LNCaP clone FGC (cell line): Measurements from ENCODE around the gene PEX5L.

ENCODE experiments used
- DNase-seq: peaks from one replicate; pipeline ENCODE4 v3.0.0-alpha.2; 2011; ENCODE audit warnings: low read depth
- H3K4me3 ChIP-seq: 2 replicates; pipeline ENCODE4 v1.5.1; 2011; ENCODE audit warnings: mild to moderate bottlenecking, low read depth, low read length, control low read depth
- TF ChIP-seq, protein P1 (sequence below): IDR thresholded peaks from 2 replicates; pipeline ENCODE4 v1.5.1; 2012; ENCODE audit warnings: mild to moderate bottlenecking; ENCODE audit not compliant: control insufficient read depth, insufficient read depth; ENCODE audit errors: extremely low read depth

Gene PEX5L

DNA sequence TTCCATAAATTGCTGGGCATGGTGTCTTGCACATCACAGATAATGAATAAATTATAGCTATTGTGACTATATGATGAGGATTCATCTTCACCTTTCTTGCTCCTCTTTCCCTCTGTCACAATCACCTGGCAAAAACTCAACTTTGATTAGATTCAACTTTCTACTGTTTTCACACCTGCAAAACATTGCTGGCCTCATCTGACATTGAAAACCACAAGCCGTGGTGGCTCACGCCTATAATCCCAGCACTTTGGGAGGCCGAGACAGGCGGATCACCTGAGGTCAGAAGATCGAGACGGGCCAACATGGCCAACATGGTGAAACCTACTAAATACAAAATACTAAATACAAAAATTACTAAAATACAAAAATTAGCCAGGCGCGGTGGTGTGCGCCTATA is 12.7 kb upstream of the PEX5L start:
- TF ChIP-seq, protein P1, sequence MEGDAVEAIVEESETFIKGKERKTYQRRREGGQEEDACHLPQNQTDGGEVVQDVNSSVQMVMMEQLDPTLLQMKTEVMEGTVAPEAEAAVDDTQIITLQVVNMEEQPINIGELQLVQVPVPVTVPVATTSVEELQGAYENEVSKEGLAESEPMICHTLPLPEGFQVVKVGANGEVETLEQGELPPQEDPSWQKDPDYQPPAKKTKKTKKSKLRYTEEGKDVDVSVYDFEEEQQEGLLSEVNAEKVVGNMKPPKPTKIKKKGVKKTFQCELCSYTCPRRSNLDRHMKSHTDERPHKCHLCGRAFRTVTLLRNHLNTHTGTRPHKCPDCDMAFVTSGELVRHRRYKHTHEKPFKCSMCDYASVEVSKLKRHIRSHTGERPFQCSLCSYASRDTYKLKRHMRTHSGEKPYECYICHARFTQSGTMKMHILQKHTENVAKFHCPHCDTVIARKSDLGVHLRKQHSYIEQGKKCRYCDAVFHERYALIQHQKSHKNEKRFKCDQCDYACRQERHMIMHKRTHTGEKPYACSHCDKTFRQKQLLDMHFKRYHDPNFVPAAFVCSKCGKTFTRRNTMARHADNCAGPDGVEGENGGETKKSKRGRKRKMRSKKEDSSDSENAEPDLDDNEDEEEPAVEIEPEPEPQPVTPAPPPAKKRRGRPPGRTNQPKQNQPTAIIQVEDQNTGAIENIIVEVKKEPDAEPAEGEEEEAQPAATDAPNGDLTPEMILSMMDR: no peak
- H3K4me3 ChIP-seq: no peak overlapping the region
- DNase-seq: no peak

DNA sequence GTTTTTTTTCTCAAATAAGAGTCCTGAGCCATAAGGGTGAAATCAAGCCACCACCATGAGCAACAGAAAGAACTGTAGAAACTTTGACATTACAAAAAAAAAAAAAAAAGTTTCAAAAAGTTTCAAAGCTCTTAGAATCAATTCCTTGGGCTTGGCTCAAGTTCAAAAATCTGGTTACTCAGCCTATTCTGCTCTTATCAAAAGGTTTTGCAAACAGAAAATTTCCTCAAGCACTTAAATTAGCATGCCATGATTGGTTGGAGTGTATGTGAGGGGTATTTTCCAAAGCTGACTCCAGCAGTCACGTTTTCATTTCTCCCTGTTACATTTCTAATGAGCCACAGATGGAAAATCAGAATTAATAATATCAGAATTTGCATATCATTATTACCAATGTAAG is 12.1 kb upstream of the PEX5L start:
- TF ChIP-seq, protein P1: no peak
- DNase-seq: no peak
- H3K4me3 ChIP-seq: no peak overlapping the region

DNA sequence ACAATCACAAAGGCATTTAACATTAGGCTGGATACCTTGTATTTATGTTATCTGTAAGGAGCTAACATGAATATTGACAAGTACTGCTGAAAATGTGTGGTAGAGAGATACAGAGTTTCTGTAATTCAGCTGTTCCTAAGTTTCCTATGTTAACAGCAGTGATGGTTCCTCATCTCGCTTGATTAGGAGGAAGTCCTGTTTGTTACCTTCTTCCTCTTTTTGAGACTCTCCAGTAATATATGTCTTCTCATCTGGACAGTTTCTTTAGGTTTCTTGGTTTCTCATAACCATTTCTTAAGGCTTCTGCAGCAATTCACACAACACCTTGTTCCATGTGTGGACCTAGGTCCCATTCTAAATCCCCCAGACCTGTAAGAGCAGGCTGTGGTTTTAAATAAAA is 11.4 kb upstream of the PEX5L start:
- H3K4me3 ChIP-seq: no peak overlapping the region
- TF ChIP-seq, protein P1: no peak
- DNase-seq: no peak

DNA sequence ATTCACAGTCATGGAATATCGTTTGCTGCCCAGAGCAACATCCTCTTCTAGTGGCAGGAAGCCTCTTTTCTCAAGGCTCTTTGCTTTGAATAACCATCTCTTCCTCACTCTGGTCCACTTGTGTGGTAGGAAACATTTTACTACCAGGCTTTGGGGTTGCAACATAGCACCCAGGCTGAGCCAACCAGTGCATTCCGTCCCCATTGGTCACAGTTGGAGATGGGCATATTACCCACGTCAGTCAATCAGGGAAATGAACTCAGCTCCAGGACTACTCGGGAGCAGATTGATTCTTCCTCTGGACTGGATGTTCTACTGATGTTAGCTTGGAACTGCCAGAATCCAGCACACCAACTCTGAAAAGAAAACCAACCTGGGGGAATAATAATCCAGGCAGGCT is 4.2 kb upstream of the PEX5L start:
- no peak overlapping the region for H3K4me3 ChIP-seq
- TF ChIP-seq, protein P1: no peak
- DNase-seq: no peak

DNA sequence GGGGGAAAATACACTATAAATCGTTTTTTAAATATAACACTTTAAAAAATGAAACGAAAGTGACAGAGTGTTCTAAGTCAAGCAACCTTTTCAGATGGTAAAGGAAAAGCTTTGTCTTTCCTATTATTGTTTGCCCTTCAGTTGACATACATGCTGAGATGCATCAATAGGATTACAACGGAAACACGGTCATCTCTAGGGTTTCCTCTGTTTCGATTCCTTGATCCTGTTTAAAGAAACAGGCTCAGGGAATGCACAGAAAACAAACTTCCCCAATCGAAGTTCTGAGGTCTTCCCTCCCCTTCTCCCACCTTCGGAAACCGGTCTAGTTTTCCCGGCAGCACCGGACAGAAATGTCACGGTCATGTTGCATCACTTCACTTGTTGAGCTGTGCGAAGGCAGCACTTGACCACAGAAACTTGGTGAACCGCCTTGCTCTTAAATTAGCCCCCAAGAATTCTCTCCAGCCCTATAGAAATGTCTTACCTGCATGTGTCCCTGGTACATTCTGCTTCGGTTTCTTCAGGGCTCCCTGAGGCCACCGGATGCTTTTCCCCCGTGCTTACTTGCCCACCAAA is 556 bp downstream of the PEX5L start:
- TF ChIP-seq, protein P1: no peak
- no peak overlapping the region for H3K4me3 ChIP-seq
- no peak for DNase-seq

DNA sequence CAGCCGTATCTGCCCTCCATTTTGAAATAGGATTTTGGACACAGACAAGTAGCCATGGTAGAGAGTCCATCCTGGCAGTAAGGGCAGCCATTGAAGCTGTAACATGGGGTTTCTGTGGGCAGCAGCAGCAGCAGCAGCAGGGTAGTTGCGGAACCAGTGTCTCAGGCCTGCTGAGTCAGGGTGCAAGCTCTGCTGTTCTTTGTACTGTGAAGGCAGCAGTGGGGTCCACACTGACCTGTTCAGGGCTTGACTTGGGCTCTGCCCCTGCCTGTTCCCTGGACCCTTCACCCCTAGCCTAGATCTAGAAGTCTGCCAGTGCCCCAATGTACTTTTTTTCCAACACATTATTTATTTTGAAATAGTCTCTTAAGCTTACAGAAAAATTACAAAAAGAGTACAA is 9.7 kb downstream of the PEX5L start:
- H3K4me3 ChIP-seq: no peak overlapping the region
- TF ChIP-seq, protein P1: no peak

DNA sequence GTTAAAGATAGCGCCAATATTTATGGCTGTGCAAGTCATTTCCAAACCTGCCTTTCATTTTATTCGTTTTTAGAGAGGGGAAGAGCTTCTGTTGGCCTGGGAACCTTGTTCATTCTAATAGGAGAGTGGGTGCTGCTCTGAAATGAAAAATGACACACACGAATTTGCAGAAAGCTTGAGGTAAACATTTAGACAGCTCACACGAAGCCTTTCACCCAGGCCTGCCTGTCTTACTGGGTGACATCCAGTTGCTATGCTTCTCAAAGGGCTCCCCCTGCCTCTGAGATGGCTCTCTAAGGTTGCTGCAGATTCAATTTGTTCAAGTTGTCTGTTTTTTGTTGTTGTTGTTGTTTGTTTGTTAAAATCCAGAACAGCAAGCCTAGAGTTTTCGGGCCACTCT is 18.2 kb downstream of the PEX5L start:
- DNase-seq: no peak
- no peak overlapping the region for H3K4me3 ChIP-seq
- TF ChIP-seq, protein P1: peak; percentile 24; the same call in 1 of the 2 replicates

More for the DNA sequence above, 9.7 kb downstream of the PEX5L start:
- no peak for DNase-seq
